HCT116 (cell line): ENCODE measurements around the gene COPS3. TPM values are rescaled to one million over a fixed set of nuclear protein-coding genes. Genes with fewer than 3 reads are reported as not detected.
"Not testable (repeated sequence)": the region's sequence is repeated elsewhere in the genome, so short reads cannot be mapped to it uniquely, and the experiment has no call there.

Experiments used
- ATAC-seq: fragments of 200-7000 bp; cut with Tn5 transposase; 2 replicates; pipeline ENCODE4 v1.9.1; 2020; ENCODE audit warnings: mild to moderate bottlenecking, moderate library complexity
- BruUV-seq: library from RNA; stranded (reverse); fragments of 400-500 nt; replicated peaks from 2 replicates; lab custom pipeline; 2021; lab: Mats Ljungman, UMichigan
- CTCF ChIA-PET: fragments of 300-600 bp; sonication (Branson Sonifier 250); formaldehyde crosslinking; loops from one replicate; lab custom pipeline; 2021; ENCODE audit warnings: antibody characterized with exemption; lab: Charles Lee
- POLR2A ChIA-PET: fragments of 300-600, 350-600 bp; sonication (Branson Sonifier 250); formaldehyde crosslinking; loops from one replicate; lab custom pipeline; 2021; ENCODE audit warnings: antibody characterized with exemption; lab: Charles Lee
- RAD21 ChIA-PET, 2 experiments: fragments of 300-600 bp; sonication (Branson Sonifier 250); formaldehyde crosslinking; loops; one replicate each; lab custom pipeline; 2023; ENCODE audit warnings: low total read pairs in 2 of 2; ENCODE audit not compliant: uncharacterized antibody in 2 of 2, unreplicated experiment in 2 of 2, low non-redundant PET in 1 of 2; lab: Charles Lee
- DNase-seq: peaks from one replicate; pipeline ENCODE4 v3.0.0-alpha.2; 2010; ENCODE audit warnings: low read depth, low spot score
- H2AFZ ChIP-seq: fragments of 200-600 bp; shearing (Covaris generic), sonication (generic); 2 replicates; pipeline ENCODE4 v1.6.1; 2017; ENCODE audit warnings: low read depth, mixed run types, mixed read lengths, antibody characterized with exemption, low read length; ENCODE audit not compliant: poor library complexity, severe bottlenecking
- H3K27ac ChIP-seq: 2 replicates; pipeline ENCODE4 v1.5.1; 2012; ENCODE audit warnings: low read depth, low read length
- H3K27me3 ChIP-seq: fragments of 200-600 bp; sonication (generic); 2 replicates; pipeline ENCODE4 v1.6.1; 2016; ENCODE audit warnings: mixed run types, low read length, mixed read lengths; ENCODE audit not compliant: insufficient read depth
- H3K36me3 ChIP-seq, 2 experiments: fragments of 200-500 bp in 1 of 2; fragments of 200-600 bp in 1 of 2; sonication (Bioruptor generic) in 1 of 2; sonication (generic) in 1 of 2; 2 replicates each; pipeline versions ENCODE4 v1.5.1 to v1.6.1; 2014 to 2016; ENCODE audit warnings: low read length in 2 of 2, inconsistent platforms in 1 of 2, mixed read lengths in 1 of 2, mixed run types in 1 of 2; ENCODE audit not compliant: insufficient read depth in 2 of 2, control insufficient read depth in 1 of 2
- H3K4me1 ChIP-seq, 2 experiments: fragments of 200-600 bp in 1 of 2; sonication (generic) in 1 of 2; 2 replicates each; pipeline versions ENCODE4 v1.5.1 to v1.6.1; 2012 to 2017; ENCODE audit warnings: low read length in 2 of 2, inconsistent platforms in 1 of 2, mild to moderate bottlenecking in 1 of 2, mixed read lengths in 1 of 2, mixed run types in 1 of 2, moderate library complexity in 1 of 2; ENCODE audit not compliant: insufficient read depth in 2 of 2, control insufficient read depth in 1 of 2
- H3K4me2 ChIP-seq: fragments of 200-600 bp; sonication (generic); 2 replicates; pipeline ENCODE4 v1.6.1; 2017; ENCODE audit warnings: mixed run types, low read length, mixed read lengths
- H3K4me3 ChIP-seq, 2 experiments: fragments of 200-600 bp in 1 of 2; sonication (generic) in 1 of 2; replicated peaks in 1 of 2; 2 replicates each; pipeline ENCODE4 v1.5.1; 2011 to 2016; ENCODE audit warnings: low read length in 2 of 2, control low read depth in 1 of 2, low read depth in 1 of 2, mild to moderate bottlenecking in 1 of 2, mixed read lengths in 1 of 2, mixed run types in 1 of 2
- H3K79me2 ChIP-seq: fragments of 200-600 bp; sonication (generic); 2 replicates; pipeline ENCODE4 v1.6.1; 2017; ENCODE audit warnings: mild to moderate bottlenecking, mixed run types, low read length, moderate library complexity, mixed read lengths; ENCODE audit not compliant: insufficient read depth
- H3K9ac ChIP-seq: fragments of 200-600 bp; sonication (generic); 2 replicates; pipeline ENCODE4 v1.6.1; 2016; ENCODE audit warnings: low read length, mixed read lengths
- H3K9me2 ChIP-seq: fragments of 200-600 bp; sonication (generic), shearing (Covaris generic); 2 replicates; pipeline ENCODE4 v1.6.1; 2017; ENCODE audit warnings: mixed run types, mild to moderate bottlenecking, moderate library complexity; ENCODE audit not compliant: insufficient read depth
- H3K9me3 ChIP-seq, 2 experiments: fragments of 200-500 bp in 1 of 2; fragments of 200-600 bp in 1 of 2; sonication (Bioruptor generic) in 1 of 2; sonication (generic) in 1 of 2; 2 replicates each; pipeline ENCODE4 v1.6.1; 2014 to 2017; ENCODE audit warnings: low read length in 2 of 2, mixed read lengths in 2 of 2, inconsistent platforms in 1 of 2, low read depth in 1 of 2, mild to moderate bottlenecking in 1 of 2, mixed run types in 1 of 2, moderate library complexity in 1 of 2; ENCODE audit not compliant: control insufficient read depth in 1 of 2, insufficient read depth in 1 of 2
- H4K20me1 ChIP-seq: fragments of 200-600 bp; sonication (generic), shearing (Covaris generic); 2 replicates; pipeline ENCODE4 v1.6.1; 2017; ENCODE audit warnings: mixed run types, mild to moderate bottlenecking, moderate library complexity; ENCODE audit not compliant: insufficient read depth
- ATF3 ChIP-seq: IDR thresholded peaks from 2 replicates; pipeline ENCODE4 v1.6.1; 2012
- CBX3 ChIP-seq: IDR thresholded peaks from 2 replicates; pipeline ENCODE4 v1.6.1; 2012; ENCODE audit warnings: low read depth
- CEBPB ChIP-seq: IDR thresholded peaks from 2 replicates; pipeline ENCODE4 v1.6.1; 2012; ENCODE audit warnings: low read depth
- SP1 ChIP-seq: IDR thresholded peaks from 2 replicates; pipeline ENCODE4 v1.6.1; 2012; ENCODE audit warnings: low read depth
- intact Hi-C: fragments of 100-400 bp; cut with micrococcal nuclease; formaldehyde crosslinking; loops from 2 replicates; pipeline ENCODE4 v1.10.0; 2022
- total RNA-seq: library from RNA; stranded (reverse); gene quantifications from one replicate; pipeline ENCODE4 v1.2.1, GENCODE V29; 2021; ENCODE audit not compliant: unreplicated experiment

The COPS3 gene
- total RNA-seq, 1 experiment from 2014 or later = 99.0 TPM

GRCh38 chr17:17301659-17302058, 20.6 kb upstream of the COPS3 start:
- H3K27ac ChIP-seq, H3K36me3 ChIP-seq, RAD21 ChIA-PET, DNase-seq, intact Hi-C loops, H3K4me2 ChIP-seq, H3K27me3 ChIP-seq, POLR2A ChIA-PET, H3K9ac ChIP-seq, H3K9me2 ChIP-seq, H3K4me3 ChIP-seq, CTCF ChIA-PET, H3K9me3 ChIP-seq, BruUV-seq, H2AFZ ChIP-seq, H3K79me2 ChIP-seq, H4K20me1 ChIP-seq, ATAC-seq: not testable (repeated sequence)
- peaks cover 5 to 22% of the 10 kb centered on the region in 2 experiments for H3K4me1 ChIP-seq

DNA sequence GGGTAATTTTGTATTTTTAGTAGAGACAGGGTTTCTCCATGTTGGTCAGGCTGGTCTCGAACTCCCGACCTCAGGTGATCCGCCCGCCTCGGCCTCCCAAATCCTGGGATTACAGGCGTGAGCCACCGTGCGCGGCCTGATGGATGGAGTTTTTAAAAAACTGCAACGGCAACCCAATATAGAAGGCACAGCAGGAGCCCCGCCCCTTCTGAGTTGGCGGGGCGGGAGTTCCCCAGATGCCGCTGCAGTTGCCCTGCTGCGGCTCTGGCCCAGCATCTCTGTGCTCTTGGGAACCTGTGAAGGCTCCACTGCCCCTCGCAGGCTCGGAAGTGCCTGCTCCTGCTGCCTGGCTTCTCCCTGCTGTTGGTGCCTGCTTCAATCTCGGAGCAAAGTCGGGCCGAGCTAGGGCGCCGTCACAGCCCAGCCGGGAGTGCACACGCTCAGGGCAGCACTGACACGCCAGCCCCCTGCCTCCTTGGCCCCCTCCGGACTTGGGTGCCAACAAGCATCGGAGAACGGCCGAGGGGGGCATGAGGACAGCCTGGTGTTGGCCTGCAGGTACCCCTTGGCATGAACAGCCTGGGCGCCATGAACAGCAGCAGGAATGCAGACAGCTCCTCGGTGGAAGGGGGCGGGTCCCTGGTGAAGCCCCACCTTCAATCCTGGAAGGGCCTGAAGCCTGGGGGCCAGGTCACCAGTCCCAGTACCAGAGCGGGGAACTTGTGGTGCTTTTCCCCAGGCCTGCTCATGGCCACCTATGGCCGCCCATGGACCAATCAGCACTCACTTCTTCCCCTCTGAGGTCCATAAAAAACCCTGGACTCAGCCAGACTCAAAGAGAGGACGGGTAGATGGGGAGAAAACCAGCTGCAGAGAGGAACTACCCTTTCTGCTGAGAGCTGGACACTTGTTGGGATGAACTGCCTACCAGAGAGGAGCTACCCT, 19.9 kb upstream of the COPS3 start:
- intact Hi-C loops = no loop called here
- POLR2A ChIA-PET = no interaction called here
- no peak for TF ChIP-seq ATF3
- TF ChIP-seq SP1 = no peak
- no peak for TF ChIP-seq CBX3
- no peak for TF ChIP-seq CEBPB
- TF ChIP-seq, all 23 proteins: peak for 0
- ATAC-seq (no peak), DNase-seq (no peak)
- H4K20me1 ChIP-seq = no peaks in the 10 kb centered on the region
- H3K27me3 ChIP-seq = no peaks in the 10 kb centered on the region
- H3K27ac ChIP-seq = no peak overlapping the region
- no peaks in the 10 kb centered on the region for H3K36me3 ChIP-seq
- H3K4me3 ChIP-seq = no peak overlapping the region
- H3K9me2 ChIP-seq = no peaks in the 10 kb centered on the region
- CTCF ChIA-PET = no interaction called here
- H2AFZ ChIP-seq = no peak overlapping the region
- H3K4me2 ChIP-seq = no peak overlapping the region
- no TSS peak for BruUV-seq
- RAD21 ChIA-PET = no interaction called here
- peaks cover 5 to 22% of the 10 kb centered on the region in 2 experiments for H3K4me1 ChIP-seq
- no peak overlapping the region for H3K9ac ChIP-seq
- no peaks in the 10 kb centered on the region for H3K9me3 ChIP-seq
- H3K79me2 ChIP-seq = peaks cover 7% of the 10 kb centered on the region; the same call in 1 of the 2 replicates
